Loucy (cell line): Measurements from ENCODE around the gene CEP63.

Experiments
- H2AFZ ChIP-seq: fragments of 200-600 bp; sonication (generic); 2 replicates; pipeline ENCODE4 v1.6.0; 2016; ENCODE audit warnings: antibody characterized with exemption, mild to moderate bottlenecking, low read length, moderate library complexity
- H3F3A ChIP-seq: fragments of 200-600 bp; 2 replicates; pipeline ENCODE4 v1.6.0; 2016; ENCODE audit warnings: antibody characterized with exemption, low read depth, mild to moderate bottlenecking
- H3K27me3 ChIP-seq: fragments of 200-600 bp; sonication (generic); 2 replicates; pipeline ENCODE4 v1.6.1; 2014; ENCODE audit warnings: low read length, mild to moderate bottlenecking; ENCODE audit not compliant: insufficient read depth, poor library complexity, severe bottlenecking
- H3K36me3 ChIP-seq: fragments of 200-600 bp; sonication (generic); 2 replicates; pipeline ENCODE4 v1.6.1; 2016; ENCODE audit warnings: low read length; ENCODE audit not compliant: insufficient read depth
- H3K4me1 ChIP-seq: fragments of 200-600 bp; sonication (generic); 2 replicates; pipeline ENCODE4 v1.5.1; 2014; ENCODE audit warnings: low read length, mild to moderate bottlenecking; ENCODE audit not compliant: insufficient read depth, poor library complexity, severe bottlenecking
- H3K4me2 ChIP-seq: fragments of 200-600 bp; sonication (generic); 2 replicates; pipeline ENCODE4 v1.6.0; 2014; ENCODE audit warnings: antibody characterized with exemption, low read length, low read depth, mild to moderate bottlenecking; ENCODE audit not compliant: poor library complexity, severe bottlenecking
- H3K4me3 ChIP-seq: fragments of 200-600 bp; sonication (generic); 2 replicates; pipeline ENCODE4 v1.5.1; 2014; ENCODE audit warnings: low read length, mild to moderate bottlenecking, mixed read lengths; ENCODE audit not compliant: poor library complexity, severe bottlenecking
- H3K79me2 ChIP-seq: fragments of 200-600 bp; sonication (generic); 2 replicates; pipeline ENCODE4 v1.6.1; 2014; ENCODE audit warnings: low read length; ENCODE audit not compliant: insufficient read depth
- H3K9ac ChIP-seq: fragments of 200-600 bp; sonication (generic); 2 replicates; pipeline ENCODE4 v1.6.0; 2014; ENCODE audit warnings: mild to moderate bottlenecking, low read depth, low read length, moderate library complexity; ENCODE audit not compliant: poor library complexity, severe bottlenecking
- H3K9me2 ChIP-seq: fragments of 200-600 bp; sonication (generic); replicated peaks from 2 replicates; pipeline ENCODE4 v1.6.1; 2016; ENCODE audit warnings: low read depth, low read length, mixed read lengths
- H3K9me3 ChIP-seq: fragments of 200-600 bp; sonication (generic); 2 replicates; pipeline ENCODE4 v1.6.1; 2014; ENCODE audit warnings: mild to moderate bottlenecking, antibody characterized with exemption, low read length, low read depth; ENCODE audit not compliant: insufficient read depth
- H4K20me1 ChIP-seq: fragments of 200-600 bp; sonication (generic); 2 replicates; pipeline ENCODE4 v1.6.0; 2014; ENCODE audit warnings: antibody characterized with exemption, low read length, mild to moderate bottlenecking; ENCODE audit not compliant: insufficient read depth, poor library complexity, severe bottlenecking
- EZH2phosphoT487 ChIP-seq: fragments of 200-600 bp; IDR thresholded peaks from 2 replicates; pipeline ENCODE4 v1.6.1; 2018; ENCODE audit warnings: antibody characterized with exemption, mild to moderate bottlenecking, moderate library complexity, borderline replicate concordance
- TF ChIP-seq, protein P1 (sequence below): fragments of 200-600 bp; sonication (generic); conservative IDR thresholded peaks from 2 replicates; pipeline ENCODE4 v1.5.1; 2014; ENCODE audit warnings: mild to moderate bottlenecking, antibody characterized with exemption, low read length

Gene CEP63

DNA sequence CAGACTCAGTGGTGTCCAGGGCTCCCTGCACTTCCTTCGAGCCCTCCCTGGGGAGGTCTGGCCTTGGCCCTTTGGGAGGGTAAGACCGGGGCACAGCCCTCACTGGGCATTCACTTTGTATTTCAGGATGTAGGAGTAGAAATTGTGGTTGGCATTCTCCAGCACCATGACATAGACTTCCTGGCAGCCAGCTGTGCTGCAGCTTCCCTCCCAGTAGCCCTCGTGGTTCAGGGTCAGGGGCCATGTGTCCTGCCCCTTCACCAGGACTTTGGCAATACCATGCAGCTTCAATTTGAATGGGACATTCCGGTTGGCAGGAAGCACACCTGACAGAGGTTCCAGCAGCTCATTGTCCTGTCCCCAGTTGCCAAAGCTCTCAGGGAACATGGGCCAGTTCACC, 117.6 kb downstream of the CEP63 start:
- Histone ChIP-seq H3K4me3 (no peak overlapping the region), H3K9me3 (no peaks in the 10 kb centered on the region), H3K4me2 (no peak overlapping the region), H3K9me2 (no peaks in the 10 kb centered on the region), H3K27me3 (no peaks in the 10 kb centered on the region), H3K36me3 (no peaks in the 10 kb centered on the region), H3F3A (no peaks in the 10 kb centered on the region), H3K4me1 (peaks cover 7% of the 10 kb centered on the region), H3K79me2 (no peaks in the 10 kb centered on the region), H4K20me1 (no peaks in the 10 kb centered on the region), H2AFZ (no peak overlapping the region), H3K9ac (no peak overlapping the region)
- TF ChIP-seq EZH2phosphoT487, result no peak
- TF ChIP-seq, protein P1, sequence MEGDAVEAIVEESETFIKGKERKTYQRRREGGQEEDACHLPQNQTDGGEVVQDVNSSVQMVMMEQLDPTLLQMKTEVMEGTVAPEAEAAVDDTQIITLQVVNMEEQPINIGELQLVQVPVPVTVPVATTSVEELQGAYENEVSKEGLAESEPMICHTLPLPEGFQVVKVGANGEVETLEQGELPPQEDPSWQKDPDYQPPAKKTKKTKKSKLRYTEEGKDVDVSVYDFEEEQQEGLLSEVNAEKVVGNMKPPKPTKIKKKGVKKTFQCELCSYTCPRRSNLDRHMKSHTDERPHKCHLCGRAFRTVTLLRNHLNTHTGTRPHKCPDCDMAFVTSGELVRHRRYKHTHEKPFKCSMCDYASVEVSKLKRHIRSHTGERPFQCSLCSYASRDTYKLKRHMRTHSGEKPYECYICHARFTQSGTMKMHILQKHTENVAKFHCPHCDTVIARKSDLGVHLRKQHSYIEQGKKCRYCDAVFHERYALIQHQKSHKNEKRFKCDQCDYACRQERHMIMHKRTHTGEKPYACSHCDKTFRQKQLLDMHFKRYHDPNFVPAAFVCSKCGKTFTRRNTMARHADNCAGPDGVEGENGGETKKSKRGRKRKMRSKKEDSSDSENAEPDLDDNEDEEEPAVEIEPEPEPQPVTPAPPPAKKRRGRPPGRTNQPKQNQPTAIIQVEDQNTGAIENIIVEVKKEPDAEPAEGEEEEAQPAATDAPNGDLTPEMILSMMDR, result no peak

DNA sequence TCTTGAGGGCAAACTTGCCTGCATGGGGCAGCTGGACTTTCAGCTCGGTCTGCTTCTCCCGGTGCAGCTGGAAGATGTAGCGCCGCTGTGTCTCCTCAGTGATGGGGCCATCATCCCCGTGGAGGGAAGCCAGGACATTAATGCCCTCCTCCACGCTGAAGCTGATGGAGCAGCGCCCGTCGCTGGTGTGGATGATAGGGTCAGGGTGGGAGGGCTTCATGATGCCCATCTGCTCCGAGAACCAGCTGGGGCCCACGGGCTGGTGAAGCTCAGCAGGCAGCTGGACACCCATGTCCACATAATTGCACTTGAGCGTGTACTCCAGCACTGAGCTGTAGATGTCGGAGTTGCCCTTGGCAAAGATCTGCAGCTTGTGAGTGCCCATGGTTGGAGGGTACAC, 118.1 kb downstream of the CEP63 start:
- TF ChIP-seq, protein P1, result no peak
- no peak for TF ChIP-seq EZH2phosphoT487
- no peaks in the 10 kb centered on the region for H3K79me2 ChIP-seq
- H3F3A ChIP-seq, result no peaks in the 10 kb centered on the region
- no peaks in the 10 kb centered on the region for H3K36me3 ChIP-seq
- H3K4me2 ChIP-seq, result no peak overlapping the region
- peaks cover 7% of the 10 kb centered on the region for H3K4me1 ChIP-seq
- no peak overlapping the region for H3K4me3 ChIP-seq
- no peaks in the 10 kb centered on the region for H3K9me2 ChIP-seq
- no peaks in the 10 kb centered on the region for H4K20me1 ChIP-seq
- H2AFZ ChIP-seq, result no peak overlapping the region
- H3K9me3 ChIP-seq, result no peaks in the 10 kb centered on the region
- no peaks in the 10 kb centered on the region for H3K27me3 ChIP-seq
- H3K9ac ChIP-seq, result no peak overlapping the region

DNA sequence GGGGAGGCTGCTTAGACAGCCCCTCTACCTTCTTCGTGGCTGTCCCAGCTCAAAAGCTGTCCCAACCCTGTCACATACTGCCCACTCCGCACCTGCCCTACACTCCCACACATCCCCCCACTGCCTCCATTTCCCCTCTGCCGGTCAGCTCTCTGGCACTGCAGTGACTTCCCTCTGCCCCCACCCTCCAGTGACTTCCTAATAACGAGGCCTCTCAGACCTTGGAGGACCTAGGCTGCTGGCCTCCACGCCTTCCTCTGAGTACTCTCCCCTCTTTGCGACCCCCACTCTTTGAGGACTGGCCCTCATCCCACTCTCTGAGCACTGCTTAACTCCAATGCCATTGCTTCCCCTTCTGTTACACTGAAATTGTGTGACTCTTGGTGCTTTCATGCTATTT, 119.7 kb downstream of the CEP63 start:
- TF ChIP-seq, protein P1, result no peak
- no peak for TF ChIP-seq EZH2phosphoT487
- Histone ChIP-seq H3F3A (no peaks in the 10 kb centered on the region), H3K4me2 (no peak overlapping the region), H3K9me2 (no peaks in the 10 kb centered on the region), H3K9ac (no peak overlapping the region), H3K79me2 (no peaks in the 10 kb centered on the region), H4K20me1 (no peaks in the 10 kb centered on the region), H2AFZ (no peak overlapping the region), H3K4me3 (no peak overlapping the region), H3K36me3 (no peaks in the 10 kb centered on the region), H3K27me3 (no peaks in the 10 kb centered on the region), H3K9me3 (no peaks in the 10 kb centered on the region), H3K4me1 (peaks cover 7% of the 10 kb centered on the region)
